Osteoblast (primary cell): ENCODE measurements around the gene HDAC5. TPM values are rescaled to one million over a fixed set of nuclear protein-coding genes. Genes with fewer than 3 reads are reported as not detected.
"Not testable (repeated sequence)": the region's sequence is repeated elsewhere in the genome, so short reads cannot be mapped to it uniquely, and the experiment has no call there.

Experiments
- DNase-seq: peaks from one replicate; pipeline ENCODE4 v3.0.0; 2011; ENCODE audit warnings: low spot score, mixed read lengths; ENCODE audit not compliant: insufficient read length; ENCODE audit errors: missing footprints
- H2AFZ ChIP-seq: 2 replicates; pipeline ENCODE4 v1.6.0; 2011; ENCODE audit warnings: mild to moderate bottlenecking, low read length
- H3K27ac ChIP-seq: 2 replicates; pipeline ENCODE4 v1.5.1; 2011; ENCODE audit warnings: mild to moderate bottlenecking, low read depth, low read length, moderate library complexity
- H3K27me3 ChIP-seq: 2 replicates; pipeline ENCODE4 v1.6.0; 2012; ENCODE audit warnings: mild to moderate bottlenecking, control low read depth, inconsistent platforms, low read length, moderate library complexity; ENCODE audit not compliant: insufficient read depth
- H3K36me3 ChIP-seq: 2 replicates; pipeline ENCODE4 v1.5.1; 2011; ENCODE audit warnings: mild to moderate bottlenecking, low read length, control low read depth, moderate library complexity; ENCODE audit not compliant: insufficient read depth
- H3K4me1 ChIP-seq: 2 replicates; pipeline ENCODE4 v1.5.1; 2011; ENCODE audit warnings: mild to moderate bottlenecking, low read length, control low read depth, moderate library complexity; ENCODE audit not compliant: insufficient read depth
- H3K4me2 ChIP-seq: 2 replicates; pipeline ENCODE4 v1.6.0; 2011; ENCODE audit warnings: mild to moderate bottlenecking, low read length; ENCODE audit not compliant: insufficient read depth
- H3K4me3 ChIP-seq: fragments of 200-600 bp; sonication (generic); 3 replicates; pipeline ENCODE4 v1.5.1; 2012; ENCODE audit warnings: mild to moderate bottlenecking, low read length, inconsistent platforms; ENCODE audit not compliant: insufficient read depth
- H3K79me2 ChIP-seq: 2 replicates; pipeline ENCODE4 v1.6.0; 2012; ENCODE audit warnings: mild to moderate bottlenecking, low read length, control low read depth, inconsistent platforms; ENCODE audit not compliant: insufficient read depth
- H3K9me3 ChIP-seq: 2 replicates; pipeline ENCODE4 v1.5.1; 2011; ENCODE audit warnings: low read depth, low read length, control low read depth
- H4K20me1 ChIP-seq: 2 replicates; pipeline ENCODE4 v1.6.0; 2012; ENCODE audit warnings: mild to moderate bottlenecking, low read length, control low read depth; ENCODE audit not compliant: insufficient read depth
- CTCF ChIP-seq: IDR thresholded peaks from 2 replicates; pipeline ENCODE4 v1.5.1; 2011; ENCODE audit warnings: mild to moderate bottlenecking, low read depth, low read length, moderate library complexity; ENCODE audit errors: extremely low read depth
- total RNA-seq: library from RNA; depleted of rRNA; stranded (reverse); fragments of >200 nt; gene quantifications from 2 replicates; pipeline ENCODE4 v1.2.3, GENCODE V29; 2012

HDAC5 gene
- total RNA-seq, 1 donor: 85.4 TPM

DNA sequence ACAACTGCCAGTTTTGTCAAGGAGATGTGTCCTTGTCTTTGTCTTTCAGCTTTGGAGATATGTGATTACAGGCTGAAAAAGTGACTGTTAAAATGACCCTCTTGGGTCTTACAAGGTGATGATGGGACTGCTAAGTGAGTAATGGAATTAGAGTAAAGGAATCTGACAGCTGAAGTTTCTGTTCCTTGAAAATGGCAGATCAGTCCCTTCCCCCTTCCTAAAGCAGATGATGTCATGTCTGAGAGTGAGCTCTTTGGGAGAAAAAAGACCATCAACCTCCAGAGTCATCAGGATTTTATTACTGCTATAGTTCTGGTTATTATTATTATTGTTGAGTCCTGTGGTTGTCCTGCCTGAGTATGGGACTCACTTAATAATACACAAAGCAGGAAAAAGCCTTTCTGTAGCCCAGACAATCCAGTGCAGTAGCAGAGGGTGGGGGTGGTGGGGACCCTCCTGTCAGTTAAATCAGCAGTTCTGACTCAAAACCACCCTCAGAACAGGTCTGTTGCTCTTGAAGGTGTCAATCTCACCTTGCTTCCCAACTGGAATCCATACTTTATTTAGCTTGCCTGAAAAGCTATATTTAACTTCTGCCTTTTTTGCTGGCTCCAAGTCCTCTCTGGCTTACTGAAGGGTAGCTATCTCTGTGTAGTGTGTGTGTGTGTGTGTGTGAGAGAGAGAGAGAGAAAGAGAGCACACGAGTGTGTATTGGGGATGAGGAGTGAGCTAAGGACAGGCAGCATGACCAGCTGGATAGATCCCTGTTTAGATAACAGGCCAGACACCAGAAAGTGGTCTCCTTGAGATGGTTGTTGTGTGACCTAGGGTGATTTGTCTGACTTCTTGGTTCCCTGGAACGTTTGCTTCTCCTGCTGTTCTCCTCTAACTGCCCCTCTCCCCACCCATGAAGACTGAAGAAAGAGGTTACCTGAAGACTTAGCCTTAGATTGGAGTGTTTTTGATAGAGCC lies 23.2 kb upstream of the HDAC5 start:
- Histone ChIP-seq H3K79me2 (peaks cover 34% of the 10 kb centered on the region), H3K4me1 (peaks cover 4% of the 10 kb centered on the region), H3K27me3 (no peaks in the 10 kb centered on the region), H3K9me3 (no peaks in the 10 kb centered on the region), H3K4me3 (no peak overlapping the region), H3K27ac (no peak overlapping the region), H3K36me3 (peaks cover 4% of the 10 kb centered on the region), H3K4me2 (no peak overlapping the region), H4K20me1 (no peaks in the 10 kb centered on the region), H2AFZ (no peak overlapping the region)
- no peak for TF ChIP-seq CTCF
- DNase-seq: no peak

- Histone ChIP-seq H3K9me3 (no peaks in the 10 kb centered on the region), H3K4me3 (no peak overlapping the region), H3K4me1 (peaks cover 4% of the 10 kb centered on the region), H3K79me2 (peaks cover 23% of the 10 kb centered on the region), H2AFZ (no peak overlapping the region), H4K20me1 (no peaks in the 10 kb centered on the region), H3K27ac (no peak overlapping the region), H3K4me2 (no peak overlapping the region), H3K36me3 (peaks cover 4% of the 10 kb centered on the region), H3K27me3 (no peaks in the 10 kb centered on the region)
- no peak for TF ChIP-seq CTCF
- no peak for DNase-seq
Measured at GRCh38 chr17:44144966-44145739, 21.7 kb upstream of the HDAC5 start.

GRCh38 chr17:44143921-44144320 lies 20.5 kb upstream of the HDAC5 start:
- H4K20me1 ChIP-seq, H3K4me3 ChIP-seq, H3K36me3 ChIP-seq, DNase-seq, H2AFZ ChIP-seq, H3K27ac ChIP-seq, H3K4me2 ChIP-seq, H3K27me3 ChIP-seq, H3K9me3 ChIP-seq, H3K4me1 ChIP-seq: not testable (repeated sequence)
- peaks cover 18% of the 10 kb centered on the region for H3K79me2 ChIP-seq

DNA sequence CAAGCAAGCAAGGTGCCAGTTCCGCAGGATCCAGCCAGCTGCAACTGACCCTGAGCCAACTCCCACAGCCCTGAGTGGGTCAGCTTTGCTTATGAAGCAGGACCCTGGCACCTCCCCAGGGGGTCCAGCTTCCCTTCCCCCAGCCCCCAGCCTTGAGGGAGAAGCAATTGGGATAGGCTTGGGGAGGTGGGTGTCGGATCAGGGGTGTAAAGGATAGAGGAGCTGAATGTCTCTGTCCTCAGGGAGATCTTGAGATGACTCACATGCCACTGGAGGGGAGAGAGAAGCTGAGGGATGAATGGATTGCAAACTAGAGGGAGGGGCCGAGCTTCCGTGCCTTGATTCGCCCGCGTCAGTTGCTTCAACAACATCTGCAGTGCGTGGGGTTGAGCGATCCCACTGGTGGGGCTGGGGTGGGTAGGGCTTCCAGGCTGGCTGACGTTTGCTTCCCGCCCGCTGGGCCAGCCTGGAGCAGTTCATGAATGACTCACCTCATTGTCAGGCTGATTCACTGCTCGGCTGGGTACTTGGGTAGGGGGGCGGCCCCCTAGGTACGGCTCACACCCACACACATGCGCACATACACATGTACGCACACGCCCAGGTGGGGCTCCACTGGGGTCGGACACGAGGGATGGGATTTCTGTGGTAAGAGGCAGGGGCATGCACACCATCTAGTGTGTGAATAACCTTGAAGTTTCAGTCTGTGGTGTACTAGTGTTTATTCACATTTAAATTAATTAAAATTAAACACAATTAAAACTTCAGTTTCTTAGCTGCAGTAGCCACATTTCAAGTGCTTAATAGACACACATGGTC lies 14.7 kb upstream of the HDAC5 start:
- peak; percentile 99 for DNase-seq
- Histone ChIP-seq H3K27me3 (no peaks in the 10 kb centered on the region), H3K36me3 (no peaks in the 10 kb centered on the region), H3K4me3 (peak overlapping the region; percentile 62), H2AFZ (peak overlapping the region; percentile 86), H3K4me1 (peaks cover 18% of the 10 kb centered on the region), H3K27ac (peak overlapping the region; percentile 90), H3K9me3 (no peaks in the 10 kb centered on the region), H3K79me2 (peaks cover 10% of the 10 kb centered on the region), H3K4me2 (peak overlapping the region; percentile 88), H4K20me1 (no peaks in the 10 kb centered on the region)
- TF ChIP-seq CTCF: no peak
